ENCODE results near the gene NFKB2.

The NFKB2 gene

GRCh38 chr10:102394801-102395399, 605 bp upstream of the NFKB2 start:
- no peak for DNase-seq (ENCODE audit: low read depth in 2 of 2)

GRCh38 chr10:102396317-102396650, 779 bp downstream of the NFKB2 start:
- no peak for DNase-seq (ENCODE audit: low read depth in 2 of 2)

- no peak for DNase-seq (ENCODE audit: low read depth in 2 of 2)
These were observed 1.2 kb downstream of the NFKB2 start for GRCh38 chr10:102396730-102397151.

GRCh38 chr10:102397222-102398171, 2.0 kb downstream of the NFKB2 start:
- DNase-seq (ENCODE audit: low read depth in 2 of 2): no peak

- no peak for DNase-seq (ENCODE audit: low read depth in 2 of 2)
These were observed 2.9 kb downstream of the NFKB2 start for GRCh38 chr10:102398172-102399020.

- peak; percentile 69 to 73 for DNase-seq (ENCODE audit: low read depth in 2 of 2)
These were observed 3.9 kb downstream of the NFKB2 start for GRCh38 chr10:102399217-102400021.

GRCh38 chr10:102400076-102400475, 4.6 kb downstream of the NFKB2 start:
- DNase-seq (ENCODE audit: low read depth in 2 of 2): no peak

- DNase-seq (ENCODE audit: low read depth in 2 of 2): no peak
These were observed 5.3 kb downstream of the NFKB2 start for GRCh38 chr10:102400598-102401341.

GRCh38 chr10:102401342-102401654, 5.8 kb downstream of the NFKB2 start:
- DNase-seq (ENCODE audit: low read depth in 2 of 2): no peak

- DNase-seq (ENCODE audit: low read depth in 2 of 2): no peak
These were observed 6.4 kb downstream of the NFKB2 start for GRCh38 chr10:102401735-102402511.

GRCh38 chr10:102402512-102402896, 7.0 kb downstream of the NFKB2 start:
- DNase-seq (ENCODE audit: low read depth in 2 of 2): no peak

- no peak for DNase-seq (ENCODE audit: low read depth in 2 of 2)
These were observed 7.6 kb downstream of the NFKB2 start for GRCh38 chr10:102403115-102403514.

GRCh38 chr10:102404361-102405107, 9.0 kb downstream of the NFKB2 start:
- no peak for DNase-seq (ENCODE audit: low read depth in 2 of 2)

- DNase-seq (ENCODE audit: low read depth in 2 of 2): no peak
These were observed 9.6 kb downstream of the NFKB2 start for GRCh38 chr10:102405108-102405571.

- DNase-seq (ENCODE audit: low read depth in 2 of 2): no peak
These were observed 10.1 kb downstream of the NFKB2 start for GRCh38 chr10:102405632-102406031.

- DNase-seq (ENCODE audit: low read depth in 2 of 2): no peak
These were observed 11.3 kb downstream of the NFKB2 start for GRCh38 chr10:102406815-102407214.

GRCh38 chr10:102407425-102408130, 12.1 kb downstream of the NFKB2 start:
- DNase-seq (ENCODE audit: low read depth in 2 of 2): no peak

GRCh38 chr10:102408131-102408727, 12.7 kb downstream of the NFKB2 start:
- no peak for DNase-seq (ENCODE audit: low read depth in 2 of 2)
